Lower leg skin (tissue), 4 donors: ENCODE data around the gene MYADML2. TPM values are rescaled to one million over a fixed set of nuclear protein-coding genes. Genes with fewer than 3 reads are reported as not detected.

Experiments used
- DNase-seq, 2 donors: peaks; one replicate each; pipeline ENCODE4 v3.0.0-alpha.2; 2019; ENCODE audit warnings: low spot score in 2 of 2
- H3K4me3 ChIP-seq: fragments of 200-600 bp; sonication (generic); 2 replicates; pipeline ENCODE4 v1.5.1; 2017; ENCODE audit warnings: mild to moderate bottlenecking, low read depth; ENCODE audit not compliant: poor library complexity, severe bottlenecking
- CTCF ChIP-seq, 3 donors: fragments of 450-650 bp; IDR thresholded peaks; one replicate each; pipeline ENCODE4 v1.5.1; 2016; ENCODE audit warnings: antibody characterized with exemption in 3 of 3, mild to moderate bottlenecking in 3 of 3, moderate library complexity in 2 of 3
- POLR2A ChIP-seq, 2 donors: fragments of 450-650 bp; IDR thresholded peaks; one replicate each; pipeline ENCODE4 v1.6.1; 2016 to 2017; ENCODE audit warnings: antibody characterized with exemption in 2 of 2, mild to moderate bottlenecking in 1 of 2, moderate library complexity in 1 of 2
- WGBS, 2 donors: methylation state at CpG; one replicate each; pipeline ENCODE4 v1.1.5; 2018; 5-methylcytosine and 5-hydroxymethylcytosine counted together
- intact Hi-C: fragments of 100-400 bp; cut with DNase I; formaldehyde crosslinking; loops from one replicate; pipeline ENCODE4 v1.15.0; 2023; ENCODE audit warnings: low total_unique reads
- total RNA-seq, 4 donors: library from RNA; depleted of rRNA; stranded (reverse); fragments of >200 nt; gene quantifications; one replicate each; pipeline ENCODE4 v1.1.0, GENCODE V29; 2016

The MYADML2 gene
- total RNA-seq, 4 donors from 2014 or later = not detected

- TF ChIP-seq POLR2A (IDR thresholded peaks at IDR 0.05) = no peak
- no peak for TF ChIP-seq CTCF (IDR thresholded peaks at IDR 0.05)
- no peak for DNase-seq
- H3K4me3 ChIP-seq = peak overlapping the region; percentile 60
- 0% methylated on average over 19 to 23 of the region's 55 CpGs for WGBS, 2 donors
- intact Hi-C loops = no loop called here
Observed at GRCh38 chr17:81910840-81911276, 36.2 kb downstream of the MYADML2 start.

- intact Hi-C loops = no loop called here
- H3K4me3 ChIP-seq = peak overlapping the region; percentile 60
- WGBS, 2 donors = 38 to 42% methylated on average over 23 of the region's 23 CpGs
- TF ChIP-seq CTCF (IDR thresholded peaks at IDR 0.05) = no peak
- no peak for TF ChIP-seq POLR2A (IDR thresholded peaks at IDR 0.05)
- DNase-seq = no peak
Observed at GRCh38 chr17:81909966-81910839, 36.8 kb downstream of the MYADML2 start.

- WGBS, 2 donors = 89 to 98% methylated on average over 7 to 12 of the region's 12 CpGs
- no peak overlapping the region for H3K4me3 ChIP-seq
- no peak for TF ChIP-seq CTCF (IDR thresholded peaks at IDR 0.05)
- no peak for TF ChIP-seq POLR2A (IDR thresholded peaks at IDR 0.05)
- DNase-seq = no peak
- intact Hi-C loops = no loop called here
Observed at GRCh38 chr17:81909231-81909630, 37.8 kb downstream of the MYADML2 start.

- 97% methylated on average over 11 of the region's 11 CpGs for WGBS, 2 donors
- DNase-seq = no peak
- H3K4me3 ChIP-seq = no peak overlapping the region
- intact Hi-C loops = no loop called here
- TF ChIP-seq POLR2A (IDR thresholded peaks at IDR 0.05) (no peak), CTCF (IDR thresholded peaks at IDR 0.05) (no peak)
Observed at GRCh38 chr17:81908793-81909192, 38.2 kb downstream of the MYADML2 start.

- 93 to 94% methylated on average over 13 of the region's 26 CpGs for WGBS, 2 donors
- TF ChIP-seq POLR2A (IDR thresholded peaks at IDR 0.05) (no peak), CTCF (IDR thresholded peaks at IDR 0.05) (no peak)
- intact Hi-C loops = no loop called here
- H3K4me3 ChIP-seq = no peak overlapping the region
- no peak for DNase-seq
Observed at GRCh38 chr17:81907219-81908145, 39.6 kb downstream of the MYADML2 start.
